GM18951 (cell line): Measurements from ENCODE around the gene GPBP1.
"Not testable (repeated sequence)": the region's sequence is repeated elsewhere in the genome, so short reads cannot be mapped to it uniquely, and the experiment has no call there.

Experiments
- POLR2A ChIP-seq: IDR thresholded peaks from 4 replicates; pipeline ENCODE4 v1.6.1; 2011; ENCODE audit warnings: mild to moderate bottlenecking; ENCODE audit not compliant: insufficient read length, insufficient read depth; ENCODE audit errors: extremely low read depth
- in situ Hi-C: fragments of 300-500 bp; cut with MboI; formaldehyde crosslinking; loops from one replicate; pipeline ENCODE4 v1.12.0; 2022; ENCODE audit warnings: low sequenced_read_pairs, mixed read lengths, inconsistent platforms; ENCODE audit not compliant: unreplicated experiment

The GPBP1 gene

GRCh38 chr5:57173319-57174127 lies at the start of gene GPBP1:
GPBP1 (plus strand) TSS chr5:57174059; CDS start chr5:57214131, 40,072 bp downstream.
- in situ Hi-C loops: no loop called here
- peak; percentile 72 for TF ChIP-seq POLR2A

GRCh38 chr5:57128325-57128724 lies 45.5 kb upstream of the GPBP1 start:
- no peak for TF ChIP-seq POLR2A
- in situ Hi-C loops: no loop called here

DNA sequence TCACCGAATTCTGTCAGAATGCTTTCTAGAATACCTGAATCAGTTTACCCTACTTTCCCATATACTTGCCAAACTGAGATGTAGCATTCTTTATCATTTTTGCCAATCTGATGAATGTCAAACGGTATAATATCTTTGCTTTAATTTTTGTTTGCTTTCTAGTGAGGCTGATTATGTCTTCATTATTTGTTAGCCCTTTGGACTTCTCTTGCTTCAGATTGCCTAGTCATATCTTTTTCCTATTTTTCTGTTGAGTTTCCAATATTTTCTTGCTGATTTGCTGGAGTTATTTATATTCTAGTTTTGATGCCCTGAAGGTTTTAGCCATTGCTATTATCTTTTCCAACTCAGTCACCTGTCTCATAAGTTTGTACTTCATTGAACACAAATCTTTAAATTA lies 40.3 kb upstream of the GPBP1 start:
- no peak for TF ChIP-seq POLR2A
- in situ Hi-C loops: loop anchor here (10.0 kb wide), 1 partner anchor 239 kb away; no protein-coding TSS in a partner anchor

DNA sequence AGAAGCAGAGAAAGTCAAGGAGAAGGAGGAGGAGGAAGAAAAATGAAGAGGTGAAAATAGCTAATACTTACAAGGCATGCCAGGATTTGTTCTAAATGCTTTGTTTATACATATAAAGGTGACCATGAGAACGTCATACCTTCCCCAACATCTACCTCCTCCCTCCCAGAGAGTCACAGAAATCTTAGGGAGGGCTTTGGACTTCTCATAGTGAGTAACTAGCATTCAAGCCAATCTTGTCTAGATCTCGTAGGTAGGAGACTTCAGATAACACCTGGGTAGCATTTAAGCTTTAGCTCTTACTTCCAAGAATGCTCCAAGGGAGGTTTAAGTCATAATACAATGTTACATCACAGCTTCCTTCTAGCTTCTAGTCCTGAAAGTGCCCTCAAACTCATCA lies 36.5 kb upstream of the GPBP1 start:
- in situ Hi-C loops: loop anchor here (10.0 kb wide), 1 partner anchor 243 kb away; no protein-coding TSS in a partner anchor

DNA sequence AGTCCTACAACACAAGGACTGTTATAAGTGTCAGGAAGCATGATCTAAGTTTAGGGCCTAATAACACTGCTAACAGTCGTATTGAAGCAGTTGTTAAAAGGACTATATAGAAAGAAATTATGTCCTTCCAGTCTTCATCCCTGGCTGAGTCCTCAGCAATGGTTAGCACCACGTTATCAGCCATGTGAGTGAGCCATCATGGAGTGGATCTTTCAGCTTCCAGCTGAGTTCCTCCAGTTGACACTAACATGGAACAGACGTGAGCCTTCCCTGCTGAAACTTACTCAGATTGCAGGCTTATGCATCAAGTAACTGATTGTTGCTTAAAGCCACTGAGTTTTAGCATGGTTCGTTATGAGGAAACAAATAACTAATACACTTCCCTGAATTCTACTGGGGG lies 21.5 kb upstream of the GPBP1 start:
- TF ChIP-seq POLR2A: no peak
- in situ Hi-C loops: no loop called here

More for the DNA sequence above, 36.5 kb upstream of the GPBP1 start:
- TF ChIP-seq POLR2A: no peak

GRCh38 chr5:57155033-57155432 lies 18.8 kb upstream of the GPBP1 start:
- in situ Hi-C loops: no loop called here
- no peak for TF ChIP-seq POLR2A

DNA sequence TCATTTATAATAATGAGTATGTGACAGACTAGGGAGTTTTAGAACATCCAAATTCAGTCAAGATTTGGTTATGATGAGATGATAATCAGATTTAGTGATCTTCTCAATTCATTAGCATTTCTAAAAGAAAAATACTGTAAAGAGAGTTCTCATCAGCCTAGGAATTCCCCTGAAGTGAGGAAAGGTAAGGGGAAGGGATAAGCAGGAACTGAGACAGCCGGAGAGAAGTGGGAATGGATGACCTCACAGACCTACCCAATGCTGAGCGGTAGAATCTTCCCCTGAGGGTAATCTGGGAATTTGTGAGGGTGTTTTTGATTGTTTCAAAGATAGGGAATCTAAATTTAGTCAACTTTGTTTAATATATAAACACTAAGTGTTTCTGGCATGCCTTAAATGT lies 16.7 kb upstream of the GPBP1 start:
- TF ChIP-seq POLR2A: no peak
- in situ Hi-C loops: no loop called here

DNA sequence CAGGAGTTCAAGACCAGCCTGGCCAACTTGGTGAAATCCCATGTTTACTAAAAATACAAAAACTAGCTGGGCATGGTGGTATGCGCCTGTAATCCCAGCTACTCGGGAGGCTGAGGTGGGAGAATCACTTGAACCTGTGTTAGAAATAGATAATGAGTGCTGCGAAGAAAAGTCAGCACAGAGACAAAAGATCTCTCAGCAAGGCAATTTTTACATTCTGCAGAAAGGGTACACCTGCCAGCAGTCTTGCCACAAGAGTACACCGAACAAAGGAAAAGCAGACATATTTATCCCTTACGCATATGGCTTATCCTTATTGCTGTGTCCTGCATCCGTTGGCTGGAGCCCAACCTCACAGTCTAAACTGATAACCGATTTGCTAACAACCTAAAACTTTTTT lies 16.2 kb upstream of the GPBP1 start:
- in situ Hi-C loops: no loop called here
- TF ChIP-seq POLR2A: no peak

DNA sequence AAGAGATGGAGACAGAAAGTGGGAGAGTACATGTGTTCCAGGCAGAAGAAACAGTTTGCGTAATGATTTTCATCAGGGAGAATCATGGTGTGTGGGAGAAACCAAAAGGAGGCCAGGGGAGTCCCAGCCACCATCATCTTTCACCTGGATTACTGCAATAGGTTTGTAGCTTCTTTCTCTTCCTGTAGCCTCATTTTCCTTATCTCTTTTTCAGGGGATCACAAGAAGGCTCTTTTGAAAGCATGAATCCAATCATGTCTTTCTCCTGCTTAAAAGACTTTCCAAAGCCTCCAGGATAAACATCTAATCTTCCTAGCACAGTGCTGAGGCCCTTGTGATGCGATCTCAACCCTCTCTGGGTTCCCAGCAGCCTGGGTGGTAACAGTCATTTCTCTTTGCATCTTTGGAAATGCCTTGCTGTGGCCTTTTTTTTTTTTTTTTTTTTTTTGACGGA lies 10.3 kb upstream of the GPBP1 start:
- in situ Hi-C loops: no loop called here
- no peak for TF ChIP-seq POLR2A

DNA sequence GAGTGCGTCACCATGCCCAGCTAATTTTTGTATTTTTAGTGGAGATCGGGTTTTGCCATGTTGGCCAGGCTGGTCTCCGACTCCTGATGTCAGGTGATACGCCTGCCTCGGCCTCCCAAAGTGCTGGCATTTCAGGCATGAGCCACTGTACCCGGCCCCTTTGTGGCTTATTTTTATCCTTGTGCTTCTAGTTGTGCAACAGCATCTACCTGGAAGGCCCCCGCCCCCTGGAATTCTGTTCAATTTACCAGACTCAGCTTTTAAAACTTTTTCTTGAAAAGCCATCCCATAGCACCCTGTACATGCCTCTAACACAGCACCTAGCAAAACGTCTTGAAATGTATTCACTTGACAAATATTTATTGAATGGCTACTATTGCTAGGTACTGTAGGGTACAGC lies 9.7 kb upstream of the GPBP1 start:
- no peak for TF ChIP-seq POLR2A
- in situ Hi-C loops: no loop called here

DNA sequence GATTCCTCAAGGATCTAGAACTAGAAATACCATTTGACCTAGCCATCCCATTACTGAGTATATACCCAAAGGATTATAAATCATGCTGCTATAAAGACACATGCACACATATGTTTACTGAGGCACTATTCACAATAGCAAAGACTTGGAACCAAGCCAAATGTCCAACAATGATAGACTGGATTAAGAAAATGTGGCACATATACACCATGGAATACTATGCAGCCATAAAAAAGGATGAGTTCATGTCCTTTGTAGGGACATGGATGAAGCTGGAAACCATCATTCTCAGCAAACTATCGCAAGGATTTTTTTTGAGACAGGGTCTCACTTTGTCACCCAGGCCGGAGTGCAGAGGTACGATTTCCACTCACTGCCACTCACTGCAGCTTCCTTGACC lies 8.7 kb upstream of the GPBP1 start:
- in situ Hi-C loops: not testable (repeated sequence)

DNA sequence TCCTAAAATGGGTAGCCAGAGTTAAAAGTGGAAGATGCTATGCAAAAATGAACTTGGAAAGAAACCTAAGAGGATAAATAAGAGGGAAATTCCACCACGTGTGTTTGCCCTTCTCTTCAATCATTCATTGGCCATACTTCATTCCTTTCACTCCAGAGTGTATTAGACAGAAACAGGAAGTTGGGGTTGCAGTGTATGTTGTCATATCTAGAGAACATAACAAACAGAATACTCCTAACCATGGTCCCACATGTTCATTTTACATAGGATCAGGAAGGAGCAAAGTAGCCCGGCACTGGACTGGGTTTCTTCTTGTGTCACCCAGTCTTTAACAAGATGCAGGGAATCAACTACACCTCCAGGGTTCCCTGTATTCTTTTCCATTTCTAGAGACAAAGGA lies 7.6 kb upstream of the GPBP1 start:
- no peak for TF ChIP-seq POLR2A
- in situ Hi-C loops: no loop called here

GRCh38 chr5:57167201-57167600 lies 6.7 kb upstream of the GPBP1 start:
- TF ChIP-seq POLR2A: no peak
- in situ Hi-C loops: no loop called here

DNA sequence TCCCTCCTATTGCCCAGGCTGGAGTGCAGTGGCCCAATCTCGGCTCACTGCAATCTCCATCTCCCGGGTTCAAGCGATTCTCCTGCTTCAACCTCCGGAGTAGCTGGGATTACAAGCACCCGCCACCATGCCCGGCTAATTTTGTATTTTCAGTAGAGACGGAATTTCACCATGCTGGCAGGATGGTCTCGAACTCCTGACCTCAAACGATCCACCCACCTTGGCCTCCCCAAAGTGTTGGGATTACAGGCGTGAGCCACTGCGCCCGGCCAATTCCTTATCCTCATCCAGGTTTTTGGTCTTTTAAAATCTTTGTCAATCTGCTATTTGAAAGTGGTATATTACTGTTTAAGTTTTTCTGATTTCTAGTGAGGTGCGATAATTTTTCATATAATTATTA lies 3.7 kb upstream of the GPBP1 start:
- in situ Hi-C loops: not testable (repeated sequence)
